NCI-H146 treated with DMSO at 0.1 percent for 48 hours (cell line): ENCODE measurements around the gene VWDE.
"Not testable (repeated sequence)": the region's sequence is repeated elsewhere in the genome, so short reads cannot be mapped to it uniquely, and the experiment has no call there.

Source experiments
- DNase-seq: peaks from one replicate; lab custom pipeline; 2025; ENCODE audit not compliant: unreplicated experiment; lab: John Stamatoyannopoulos, UW

Gene VWDE

GRCh38 chr7:12402365-12402725 is 1.3 kb downstream of the VWDE start:
- DNase-seq = no peak

GRCh38 chr7:12401538-12402364 is 1.9 kb downstream of the VWDE start:
- peak; percentile 39 for DNase-seq

- no peak for DNase-seq
Measured at GRCh38 chr7:12398186-12398585, 5.5 kb downstream of the VWDE start.

GRCh38 chr7:12397671-12398070 is 6.0 kb downstream of the VWDE start:
- no peak for DNase-seq

GRCh38 chr7:12396670-12397069 is 7.0 kb downstream of the VWDE start:
- not testable (repeated sequence) for DNase-seq

- no peak for DNase-seq
Measured at GRCh38 chr7:12391922-12392615, 11.6 kb downstream of the VWDE start.

- DNase-seq = peak; percentile 53
Measured at GRCh38 chr7:12389089-12389700, 14.5 kb downstream of the VWDE start.

GRCh38 chr7:12386313-12386740 is 17.3 kb downstream of the VWDE start:
- DNase-seq = peak; percentile 75

- DNase-seq = peak; percentile 62
Measured at GRCh38 chr7:12385364-12385786, 18.3 kb downstream of the VWDE start.

- DNase-seq = no peak
Measured at GRCh38 chr7:12383377-12383776, 20.3 kb downstream of the VWDE start.

GRCh38 chr7:12378389-12378788 is 25.3 kb downstream of the VWDE start:
- no peak for DNase-seq

- DNase-seq = no peak
Measured at GRCh38 chr7:12377406-12377805, 26.3 kb downstream of the VWDE start.

- no peak for DNase-seq
Measured at GRCh38 chr7:12373580-12374263, 29.9 kb downstream of the VWDE start.

- DNase-seq = no peak
Measured at GRCh38 chr7:12370249-12370648, 33.4 kb downstream of the VWDE start.

- no peak for DNase-seq
Measured at GRCh38 chr7:12369756-12370155, 33.9 kb downstream of the VWDE start.

- no peak for DNase-seq
Measured at GRCh38 chr7:12369072-12369471, 34.6 kb downstream of the VWDE start.

GRCh38 chr7:12360948-12361347 is 42.7 kb downstream of the VWDE start:
- DNase-seq = no peak

- DNase-seq = no peak
Measured at GRCh38 chr7:12358694-12359093, 45.0 kb downstream of the VWDE start.

- DNase-seq = no peak
Measured at GRCh38 chr7:12357508-12357907, 46.2 kb downstream of the VWDE start.

- no peak for DNase-seq
Measured at GRCh38 chr7:12351843-12352242, 51.8 kb downstream of the VWDE start.

- DNase-seq = no peak
Measured at GRCh38 chr7:12350971-12351370, 52.7 kb downstream of the VWDE start.
